AG04450 (cell line): ENCODE measurements around the gene MED13L. TPM values are rescaled to one million over a fixed set of nuclear protein-coding genes. Genes with fewer than 3 reads are reported as not detected.

Experiments used
- CTCF ChIA-PET: fragments of 300-600, 350-600 bp; formaldehyde crosslinking; extraction: SDS; loops from one replicate; lab custom pipeline; 2022; ENCODE audit warnings: antibody characterized with exemption, inconsistent platforms; lab: Charles Lee
- POLR2A ChIA-PET: fragments of 350-600 bp; formaldehyde crosslinking; extraction: SDS; loops from one replicate; lab custom pipeline; 2021; ENCODE audit warnings: antibody characterized with exemption, inconsistent platforms; lab: Yijun Ruan, JAX
- DNase-seq: peaks from one replicate; pipeline ENCODE4 v3.0.0-alpha.2; 2011; ENCODE audit warnings: low read depth, low spot score
- H3K27ac ChIP-seq: one replicate; pipeline ENCODE4 v1.5.1; 2012; ENCODE audit warnings: low read depth, low read length, control low read depth
- H3K27me3 ChIP-seq: one replicate; pipeline ENCODE4 v1.6.0; 2012; ENCODE audit warnings: low read length; ENCODE audit not compliant: control insufficient read depth, insufficient read depth
- H3K4me3 ChIP-seq: 2 replicates; pipeline ENCODE4 v1.5.1; 2011; ENCODE audit warnings: mild to moderate bottlenecking, low read depth, low read length, control low read depth
- H3K9me3 ChIP-seq: 2 replicates; pipeline ENCODE4 v1.5.1; 2012; ENCODE audit warnings: low read length; ENCODE audit not compliant: control insufficient read depth, insufficient read depth
- polyA plus RNA-seq: library from polyadenylated mRNA; depleted of rRNA; stranded (reverse); fragments of >200 nt; gene quantifications from 2 replicates; pipeline ENCODE4 v1.2.3, GENCODE V29; 2011
- TF ChIP-seq, protein P1 (sequence below): IDR thresholded peaks from 2 replicates; pipeline ENCODE4 v1.5.1; 2011; ENCODE audit warnings: low read depth, low read length, control low read depth, inconsistent platforms

Gene MED13L
- polyA plus RNA-seq, 1 experiment: 56.2 TPM

DNA sequence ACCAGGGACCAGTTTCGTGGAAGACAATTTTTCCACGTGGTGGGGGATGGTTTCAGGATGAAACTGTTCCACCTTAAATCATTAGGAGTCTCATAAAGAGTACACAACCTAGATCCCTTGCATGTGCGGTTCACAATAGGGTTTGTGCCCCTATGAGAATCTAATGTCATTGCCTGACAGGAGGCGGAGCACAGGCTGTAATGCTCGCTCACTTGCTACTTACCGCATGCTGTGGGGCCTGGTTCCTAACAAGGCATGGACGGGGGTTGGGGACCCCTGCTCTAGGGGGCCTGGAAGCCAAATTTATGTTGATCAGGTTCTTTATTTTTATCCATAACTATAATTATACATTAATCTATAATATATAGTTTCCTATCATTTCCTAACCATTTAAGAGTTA lies 315.3 kb downstream of the MED13L start:
- Histone ChIP-seq H3K27ac (no peak overlapping the region), H3K4me3 (no peak overlapping the region), H3K27me3 (no peaks in the 10 kb centered on the region), H3K9me3 (no peaks in the 10 kb centered on the region)
- ChIA-PET POLR2A (no interaction called here), CTCF (interaction anchor here (0.6 kb wide), 1 partner anchor 618 kb away, joined by 3 read pairs; no protein-coding TSS in a partner anchor)
- TF ChIP-seq, protein P1, sequence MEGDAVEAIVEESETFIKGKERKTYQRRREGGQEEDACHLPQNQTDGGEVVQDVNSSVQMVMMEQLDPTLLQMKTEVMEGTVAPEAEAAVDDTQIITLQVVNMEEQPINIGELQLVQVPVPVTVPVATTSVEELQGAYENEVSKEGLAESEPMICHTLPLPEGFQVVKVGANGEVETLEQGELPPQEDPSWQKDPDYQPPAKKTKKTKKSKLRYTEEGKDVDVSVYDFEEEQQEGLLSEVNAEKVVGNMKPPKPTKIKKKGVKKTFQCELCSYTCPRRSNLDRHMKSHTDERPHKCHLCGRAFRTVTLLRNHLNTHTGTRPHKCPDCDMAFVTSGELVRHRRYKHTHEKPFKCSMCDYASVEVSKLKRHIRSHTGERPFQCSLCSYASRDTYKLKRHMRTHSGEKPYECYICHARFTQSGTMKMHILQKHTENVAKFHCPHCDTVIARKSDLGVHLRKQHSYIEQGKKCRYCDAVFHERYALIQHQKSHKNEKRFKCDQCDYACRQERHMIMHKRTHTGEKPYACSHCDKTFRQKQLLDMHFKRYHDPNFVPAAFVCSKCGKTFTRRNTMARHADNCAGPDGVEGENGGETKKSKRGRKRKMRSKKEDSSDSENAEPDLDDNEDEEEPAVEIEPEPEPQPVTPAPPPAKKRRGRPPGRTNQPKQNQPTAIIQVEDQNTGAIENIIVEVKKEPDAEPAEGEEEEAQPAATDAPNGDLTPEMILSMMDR: no peak
- no peak for DNase-seq

DNA sequence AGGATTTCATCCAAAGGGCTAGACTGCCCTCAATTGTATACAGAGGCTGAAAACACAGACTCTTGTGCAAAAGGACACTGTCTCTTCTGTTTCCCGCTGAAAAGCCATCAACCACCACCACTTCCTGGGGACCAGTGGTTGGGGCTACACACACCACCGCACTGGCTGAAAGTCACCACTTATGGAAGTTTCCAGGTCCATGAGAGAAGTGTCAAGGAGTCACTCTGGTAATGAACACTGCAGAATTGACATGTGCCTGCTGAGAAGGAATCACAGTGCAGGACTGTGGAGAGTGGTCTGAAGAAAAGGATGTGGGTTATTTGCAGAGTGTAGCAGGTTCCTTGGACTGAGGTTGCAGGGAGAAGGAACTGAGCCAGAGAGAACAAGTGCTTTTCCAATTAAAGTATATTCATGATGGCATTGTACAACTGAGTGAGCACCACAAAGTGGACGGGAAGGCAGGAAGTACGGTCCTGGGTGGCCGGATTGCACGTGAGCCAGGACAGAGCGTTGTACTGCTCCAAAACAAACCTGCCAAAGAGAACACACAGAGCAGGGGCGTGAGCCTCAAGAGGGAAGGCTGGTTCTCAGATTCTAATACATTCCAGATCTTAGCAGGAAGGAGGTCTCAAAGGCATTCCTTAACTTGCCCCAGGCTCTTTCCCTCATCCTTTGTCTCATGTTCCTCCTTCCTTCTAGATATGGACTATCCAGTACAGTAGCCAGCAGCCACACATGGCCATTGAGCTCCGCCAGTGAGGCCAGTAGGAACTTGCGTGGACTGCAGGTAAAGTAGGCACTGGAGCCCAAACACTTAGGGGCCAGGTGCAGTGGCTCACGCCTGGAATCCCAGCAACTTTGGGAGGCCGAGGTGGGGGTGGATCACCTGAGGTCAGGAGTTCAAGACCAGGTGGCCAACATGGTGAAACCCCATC lies 316.4 kb downstream of the MED13L start:
- ChIA-PET CTCF (no interaction called here), POLR2A (no interaction called here)
- Histone ChIP-seq H3K27ac (no peak overlapping the region), H3K4me3 (no peak overlapping the region), H3K27me3 (no peaks in the 10 kb centered on the region), H3K9me3 (no peaks in the 10 kb centered on the region)
- DNase-seq: no peak
- TF ChIP-seq, protein P1: no peak

DNA sequence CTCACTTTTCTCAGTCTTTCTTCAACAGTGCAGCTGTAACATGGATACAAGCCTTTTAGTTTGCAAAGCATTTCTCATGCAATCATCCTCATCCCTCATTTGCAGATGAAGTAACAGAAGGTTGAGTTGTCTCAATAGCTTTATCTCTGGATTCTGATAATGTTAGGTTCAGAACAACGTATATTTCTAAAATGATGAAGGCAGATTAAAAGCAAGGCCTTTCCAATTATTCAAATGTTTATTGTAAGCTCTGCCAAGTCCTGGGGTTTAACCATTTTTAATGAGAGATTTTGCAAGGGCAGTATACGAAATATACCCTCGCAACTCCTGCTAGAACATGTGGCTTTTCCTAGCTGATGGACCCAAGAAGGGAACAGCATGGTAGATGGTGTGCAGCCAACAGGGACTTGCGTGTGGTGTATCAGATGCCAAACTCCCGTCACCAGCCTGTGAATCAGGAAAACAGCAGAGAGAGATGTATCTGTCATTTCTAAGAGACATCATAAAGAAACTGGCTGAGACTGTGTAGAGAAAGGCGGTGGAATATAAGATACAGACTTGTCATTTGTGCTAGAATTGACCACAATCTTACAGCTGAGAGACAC lies 319.7 kb downstream of the MED13L start:
- no peak overlapping the region for H3K4me3 ChIP-seq
- ChIA-PET CTCF (interaction anchor here (1.5 kb wide), 1 partner anchor 11 kb away, joined by 4 read pairs; no protein-coding TSS in a partner anchor), POLR2A (no interaction called here)
- no peak for DNase-seq
- H3K27ac ChIP-seq: no peak overlapping the region
- no peaks in the 10 kb centered on the region for H3K27me3 ChIP-seq
- no peaks in the 10 kb centered on the region for H3K9me3 ChIP-seq
- TF ChIP-seq, protein P1: no peak

DNA sequence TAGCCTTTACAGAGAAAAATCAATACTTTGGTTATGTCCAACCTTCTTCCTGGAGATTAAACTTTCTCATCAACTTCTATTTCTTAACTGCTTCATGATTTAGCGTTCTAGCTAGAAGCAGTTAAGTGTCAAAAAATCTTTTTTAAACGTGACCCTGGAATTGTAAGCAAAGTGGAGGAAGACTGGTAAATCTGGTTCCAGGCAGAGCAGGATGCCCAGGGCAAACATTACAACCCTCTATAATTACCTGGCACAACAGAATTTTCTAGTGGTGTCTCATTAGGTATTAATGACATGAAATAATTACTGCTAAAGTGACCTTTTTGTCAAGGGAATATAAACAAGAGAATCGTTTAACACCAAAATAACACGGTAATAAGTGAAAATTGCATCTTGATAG lies 320.8 kb downstream of the MED13L start:
- DNase-seq: no peak
- TF ChIP-seq, protein P1: no peak
- CTCF ChIA-PET: interaction anchor here (0.6 kb wide), 1 partner anchor 11 kb away, joined by 3 read pairs; no protein-coding TSS in a partner anchor
- no peak overlapping the region for H3K4me3 ChIP-seq
- H3K27me3 ChIP-seq: no peaks in the 10 kb centered on the region
- POLR2A ChIA-PET: no interaction called here
- no peaks in the 10 kb centered on the region for H3K9me3 ChIP-seq
- H3K27ac ChIP-seq: no peak overlapping the region

DNA sequence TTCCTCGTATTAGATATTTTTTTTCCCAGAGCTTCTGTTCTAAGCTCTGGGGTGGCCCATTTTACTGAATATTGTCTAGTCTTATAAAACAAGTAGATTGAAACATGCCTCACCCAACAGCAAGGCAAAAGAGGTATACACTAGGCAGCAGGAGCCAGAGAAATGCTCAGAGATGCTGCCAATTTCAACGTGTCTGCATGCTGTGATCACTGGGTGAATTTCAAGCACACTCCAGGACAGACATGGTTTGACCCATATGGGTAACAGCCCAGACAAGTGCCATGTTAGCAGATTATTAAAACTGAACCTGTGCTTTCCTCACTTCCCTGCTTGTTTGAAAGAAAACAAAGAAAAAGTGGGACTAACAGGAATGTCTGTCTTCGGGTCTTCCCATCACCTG lies 321.3 kb downstream of the MED13L start:
- no peak for DNase-seq
- H3K4me3 ChIP-seq: no peak overlapping the region
- no peaks in the 10 kb centered on the region for H3K9me3 ChIP-seq
- POLR2A ChIA-PET: no interaction called here
- TF ChIP-seq, protein P1: no peak
- H3K27ac ChIP-seq: no peak overlapping the region
- CTCF ChIA-PET: interaction anchor here (0.6 kb wide), 1 partner anchor 11 kb away, joined by 3 read pairs; no protein-coding TSS in a partner anchor
- no peaks in the 10 kb centered on the region for H3K27me3 ChIP-seq
